GM13976 (cell line): ENCODE data around the gene ASB13.

Source experiments
- DNase-seq: peaks from one replicate; pipeline ENCODE4 v3.0.0; 2012; ENCODE audit warnings: low spot score
- CTCF ChIP-seq: IDR thresholded peaks from 2 replicates; pipeline ENCODE4 v1.5.1; 2012; ENCODE audit warnings: borderline replicate concordance, mild to moderate bottlenecking; ENCODE audit not compliant: insufficient read depth; ENCODE audit errors: extremely low read depth, missing control alignments, control extremely low read depth
- in situ Hi-C: fragments of 300-500 bp; cut with MboI; formaldehyde crosslinking; loops from one replicate; pipeline ENCODE4 v1.12.0; 2022; ENCODE audit warnings: low sequenced_read_pairs, mixed read lengths, inconsistent platforms; ENCODE audit not compliant: unreplicated experiment

Gene ASB13

GRCh38 chr10:5666008-5666840, at the start of gene ASB13:
Gene ASB13, minus strand, starts transcription at chr10:5666595. Its CDS starts 44 bp downstream, at chr10:5666551.
- DNase-seq: peak; percentile 77
- in situ Hi-C loops: no loop called here
- TF ChIP-seq CTCF: no peak

GRCh38 chr10:5711642-5712041, 45.2 kb upstream of the ASB13 start:
- in situ Hi-C loops: no loop called here
- TF ChIP-seq CTCF: no peak
- no peak for DNase-seq

- no peak for TF ChIP-seq CTCF
- no peak for DNase-seq
- in situ Hi-C loops: no loop called here
These were observed 44.5 kb upstream of the ASB13 start for GRCh38 chr10:5710859-5711258.

GRCh38 chr10:5709865-5710264, 43.5 kb upstream of the ASB13 start:
- in situ Hi-C loops: no loop called here
- TF ChIP-seq CTCF: no peak
- DNase-seq: no peak

- no peak for TF ChIP-seq CTCF
- in situ Hi-C loops: no loop called here
These were observed 42.0 kb upstream of the ASB13 start for GRCh38 chr10:5708356-5708755.

GRCh38 chr10:5698062-5698461, 31.7 kb upstream of the ASB13 start:
- no peak for TF ChIP-seq CTCF
- no peak for DNase-seq
- in situ Hi-C loops: no loop called here

More at GRCh38 chr10:5708356-5708755, 42.0 kb upstream of the ASB13 start:
- no peak for DNase-seq

- DNase-seq: no peak
- TF ChIP-seq CTCF: no peak
- in situ Hi-C loops: no loop called here
These were observed 30.9 kb upstream of the ASB13 start for GRCh38 chr10:5697342-5697741.
